COLO829 (cell line): ENCODE measurements around the gene MAGEC3.

Source experiments
- DNase-seq: peaks from one replicate; pipeline ENCODE4 v3.0.0; 2012; ENCODE audit warnings: low spot score

The MAGEC3 gene

GRCh38 chrX:141947350-141947749 lies 109.2 kb downstream of the MAGEC3 start:
- DNase-seq = no peak
